MM.1S (cell line): ENCODE measurements around the gene SYT1.

ENCODE experiments used
- DNase-seq: peaks from one replicate; pipeline ENCODE4 v3.0.0-alpha.2; 2015
- H2AFZ ChIP-seq: fragments of 300-600 bp; sonication (generic); 2 replicates; pipeline ENCODE4 v1.6.0; 2016; ENCODE audit warnings: antibody characterized with exemption, low read length
- H3F3A ChIP-seq: fragments of 300-600 bp; sonication (generic); 2 replicates; pipeline ENCODE4 v1.6.1; 2016; ENCODE audit warnings: mild to moderate bottlenecking, antibody characterized with exemption, low read length, moderate library complexity, mixed read lengths; ENCODE audit not compliant: insufficient read depth
- H3K27ac ChIP-seq: fragments of 300-600 bp; sonication (generic); 2 replicates; pipeline ENCODE4 v1.5.1; 2016; ENCODE audit warnings: mild to moderate bottlenecking, low read length
- H3K27me3 ChIP-seq: fragments of 300-600 bp; sonication (generic); replicated peaks from 2 replicates; pipeline ENCODE4 v1.6.0; 2016; ENCODE audit warnings: low read length; ENCODE audit not compliant: insufficient read depth
- H3K36me3 ChIP-seq: fragments of 300-600 bp; sonication (generic); replicated peaks from 2 replicates; pipeline ENCODE4 v1.6.1; 2016; ENCODE audit warnings: mild to moderate bottlenecking, low read length, mixed read lengths; ENCODE audit not compliant: insufficient read depth
- H3K4me1 ChIP-seq: fragments of 300-600 bp; sonication (generic); 2 replicates; pipeline ENCODE4 v1.6.1; 2016; ENCODE audit warnings: low read length, mixed read lengths
- H3K4me2 ChIP-seq: fragments of 300-600 bp; sonication (generic); 2 replicates; pipeline ENCODE4 v1.6.0; 2016; ENCODE audit warnings: low read depth, low read length
- H3K4me3 ChIP-seq: fragments of 300-600 bp; sonication (generic); 2 replicates; pipeline ENCODE4 v1.5.1; 2016; ENCODE audit warnings: low read length, mixed read lengths
- H3K79me2 ChIP-seq: fragments of 300-600 bp; sonication (generic); 2 replicates; pipeline ENCODE4 v1.6.1; 2016; ENCODE audit warnings: mixed run types, low read length, mixed read lengths
- H3K9ac ChIP-seq: fragments of 300-600 bp; sonication (generic); 2 replicates; pipeline ENCODE4 v1.6.1; 2016; ENCODE audit warnings: low read length, mixed read lengths
- H3K9me2 ChIP-seq: fragments of 300-600 bp; sonication (generic); replicated peaks from 2 replicates; pipeline ENCODE4 v1.6.1; 2016; ENCODE audit warnings: mild to moderate bottlenecking, low read length, mixed read lengths; ENCODE audit not compliant: insufficient read depth
- H3K9me3 ChIP-seq: fragments of 300-600 bp; sonication (generic); replicated peaks from 2 replicates; pipeline ENCODE4 v1.6.1; 2016; ENCODE audit warnings: mild to moderate bottlenecking, low read length, mixed read lengths; ENCODE audit not compliant: insufficient read depth
- H4K20me1 ChIP-seq: fragments of 300-600 bp; sonication (generic); 2 replicates; pipeline ENCODE4 v1.6.1; 2016; ENCODE audit warnings: mild to moderate bottlenecking, low read length, moderate library complexity, mixed read lengths; ENCODE audit not compliant: insufficient read depth
- CTCF ChIP-seq: fragments of 300-600 bp; sonication (generic); IDR thresholded peaks from 2 replicates; pipeline ENCODE4 v1.5.1; 2016; ENCODE audit warnings: antibody characterized with exemption, low read length, mixed read lengths
- EZH2 ChIP-seq: fragments of 300-600 bp; sonication (generic); optimal IDR thresholded peaks from 2 replicates; pipeline ENCODE3; 2017; ENCODE audit warnings: low read depth, mild to moderate bottlenecking, antibody characterized with exemption, low read length, mixed read lengths
- EZH2phosphoT487 ChIP-seq: fragments of 300-600 bp; sonication (generic); IDR thresholded peaks from 2 replicates; pipeline ENCODE4 v1.6.1; 2018; ENCODE audit warnings: antibody characterized with exemption, low read length

The SYT1 gene

GRCh38 chr12:78864403-78864869 lies at the start of gene SYT1:
TSS of gene SYT1 (plus strand) at chr12:78864774.
- peak within 1 kb of the TSS; percentile 91 for H3K27ac ChIP-seq
- H3K4me1 ChIP-seq = peaks cover 14% of the 10 kb centered on the region
- H3K9me2 ChIP-seq = no peaks in the 10 kb centered on the region
- H3K4me2 ChIP-seq = peak within 1 kb of the TSS; percentile 89
- H2AFZ ChIP-seq = peak within 1 kb of the TSS; percentile 98
- peak within 1 kb of the TSS; percentile 67 for H3K9ac ChIP-seq
- H4K20me1 ChIP-seq = no peaks in the 10 kb centered on the region
- H3K4me3 ChIP-seq = peak within 1 kb of the TSS; percentile 87
- peaks cover 21% of the 10 kb centered on the region for H3F3A ChIP-seq
- TF ChIP-seq EZH2 (no peak), CTCF (no peak), EZH2phosphoT487 (no peak)
- no peaks in the 10 kb centered on the region for H3K27me3 ChIP-seq
- H3K9me3 ChIP-seq = no peaks in the 10 kb centered on the region
- no peaks in the 10 kb centered on the region for H3K36me3 ChIP-seq
- H3K79me2 ChIP-seq = 0 out of 2 replicates have a peak, but pooled peaks cover 3% of the 10 kb centered on the region
- DNase-seq = peak; percentile 74

DNA sequence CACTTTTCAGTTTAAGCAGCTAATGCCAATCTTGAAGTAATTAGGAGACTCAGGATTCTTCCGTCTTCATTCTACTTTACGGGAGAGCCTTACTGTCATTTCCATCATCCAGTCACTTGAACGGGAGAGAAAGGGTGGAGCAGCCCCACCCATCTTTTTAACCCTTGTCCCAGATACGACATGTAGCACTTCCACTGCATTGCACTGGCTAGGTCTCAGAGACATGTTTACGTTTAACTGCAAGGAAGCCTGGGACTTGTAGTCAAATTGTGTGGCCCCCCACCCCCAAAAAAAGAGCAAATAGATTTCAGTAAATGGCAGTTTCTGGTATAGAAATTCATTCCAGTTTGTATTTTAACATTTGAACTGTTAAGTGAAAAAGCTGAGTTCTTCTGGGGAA lies 46.1 kb upstream of the SYT1 start:
- Histone ChIP-seq H3K9me3 (no peaks in the 10 kb centered on the region), H3K4me2 (no peak overlapping the region), H3K9me2 (no peaks in the 10 kb centered on the region), H3K27ac (no peak overlapping the region), H4K20me1 (no peaks in the 10 kb centered on the region), H3K4me3 (no peak overlapping the region), H3K36me3 (no peaks in the 10 kb centered on the region), H3K79me2 (no peaks in the 10 kb centered on the region), H3K9ac (no peak overlapping the region), H2AFZ (no peak overlapping the region), H3K4me1 (no peaks in the 10 kb centered on the region), H3K27me3 (no peaks in the 10 kb centered on the region), H3F3A (no peaks in the 10 kb centered on the region)
- TF ChIP-seq CTCF (no peak), EZH2 (no peak), EZH2phosphoT487 (no peak)
- no peak for DNase-seq

GRCh38 chr12:78820946-78821345 lies 43.6 kb upstream of the SYT1 start:
- Histone ChIP-seq H3K27ac (no peak overlapping the region), H3K9me2 (no peaks in the 10 kb centered on the region), H3K36me3 (no peaks in the 10 kb centered on the region), H3K9ac (no peak overlapping the region), H4K20me1 (no peaks in the 10 kb centered on the region), H3K4me3 (no peak overlapping the region), H3K4me1 (no peaks in the 10 kb centered on the region), H3K4me2 (no peak overlapping the region), H3K27me3 (no peaks in the 10 kb centered on the region), H3K79me2 (no peaks in the 10 kb centered on the region), H3K9me3 (no peaks in the 10 kb centered on the region), H2AFZ (no peak overlapping the region), H3F3A (no peaks in the 10 kb centered on the region)
- TF ChIP-seq CTCF (no peak), EZH2 (no peak), EZH2phosphoT487 (no peak)
- DNase-seq = no peak
